HS-27A (cell line): ENCODE results near the gene RFX2.
A peak's percentile ranks its signal among the peaks of the same experiment; 100 is the strongest.
"Not testable (repeated sequence)": the region's sequence is repeated elsewhere in the genome, so short reads cannot be mapped to it uniquely, and the experiment has no call there.

ENCODE experiments used
- DNase-seq: peaks from one replicate; pipeline ENCODE4 v3.0.0-alpha.2; 2012; ENCODE audit warnings: low read depth, missing footprints

RFX2 gene

GRCh38 chr19:6110360-6110977 is at the start of gene RFX2:
Gene RFX2, minus strand, starts transcription at chr19:6110500. Its CDS starts 63,004 bp downstream, at chr19:6047496.
- peak; percentile 90 for DNase-seq

- no peak for DNase-seq
Measured at GRCh38 chr19:6156033-6156432, 45.7 kb upstream of the RFX2 start.

- DNase-seq, result no peak
Measured at GRCh38 chr19:6150289-6150688, 40.0 kb upstream of the RFX2 start.

- no peak for DNase-seq
Measured at GRCh38 chr19:6141217-6141616, 30.9 kb upstream of the RFX2 start.

- DNase-seq, result no peak
Measured at GRCh38 chr19:6138511-6138910, 28.2 kb upstream of the RFX2 start.

- DNase-seq, result no peak
Measured at GRCh38 chr19:6138066-6138465, 27.8 kb upstream of the RFX2 start.

GRCh38 chr19:6133231-6133630 is 22.9 kb upstream of the RFX2 start:
- no peak for DNase-seq

GRCh38 chr19:6132482-6132881 is 22.2 kb upstream of the RFX2 start:
- DNase-seq, result no peak

- DNase-seq, result no peak
Measured at GRCh38 chr19:6127716-6128335, 17.5 kb upstream of the RFX2 start.

- peak; percentile 33 for DNase-seq
Measured at GRCh38 chr19:6126335-6126974, 16.2 kb upstream of the RFX2 start.

- peak; percentile 43 for DNase-seq
Measured at GRCh38 chr19:6125571-6125989, 15.3 kb upstream of the RFX2 start.

- DNase-seq, result no peak
Measured at GRCh38 chr19:6119031-6119430, 8.7 kb upstream of the RFX2 start.

- no peak for DNase-seq
Measured at GRCh38 chr19:6118043-6118442, 7.7 kb upstream of the RFX2 start.

GRCh38 chr19:6117534-6117933 is 7.2 kb upstream of the RFX2 start:
- DNase-seq, result no peak

GRCh38 chr19:6116749-6117430 is 6.6 kb upstream of the RFX2 start:
- DNase-seq, result no peak

- no peak for DNase-seq
Measured at GRCh38 chr19:6115992-6116391, 5.7 kb upstream of the RFX2 start.

GRCh38 chr19:6113616-6114188 is 3.4 kb upstream of the RFX2 start:
- DNase-seq, result no peak

- no peak for DNase-seq
Measured at GRCh38 chr19:6109947-6110346, 353 bp downstream of the RFX2 start.

GRCh38 chr19:6108721-6109633 is 1.3 kb downstream of the RFX2 start:
- no peak for DNase-seq

- DNase-seq, result not testable (repeated sequence)
Measured at GRCh38 chr19:6106643-6107294, 3.5 kb downstream of the RFX2 start.

- no peak for DNase-seq
Measured at GRCh38 chr19:6105444-6105843, 4.9 kb downstream of the RFX2 start.
